OCI-LY7 (cell line): ENCODE measurements around the gene PITX3.

Experiments
- CTCF ChIP-seq: fragments of 200-600 bp; sonication (generic); conservative IDR thresholded peaks from 2 replicates; pipeline ENCODE4 v1.5.1; 2014; ENCODE audit warnings: mild to moderate bottlenecking, antibody characterized with exemption, low read length, moderate library complexity, mixed read lengths
- EZH2phosphoT487 ChIP-seq: fragments of 200-600 bp; sonication (generic); IDR thresholded peaks from 2 replicates; pipeline ENCODE4 v1.6.1; 2018; ENCODE audit warnings: low read depth, borderline replicate concordance, mild to moderate bottlenecking, mixed run types, antibody characterized with exemption, low read length, moderate library complexity, mixed read lengths

GRCh38 chr10:102219370-102219769, 21.9 kb downstream of the PITX3 start:
- TF ChIP-seq CTCF (no peak), EZH2phosphoT487 (no peak)
